GM19372 (cell line): Measurements from ENCODE around the gene UBL3.

Experiments
- ATAC-seq: cut with Tn5 transposase; IDR thresholded peaks from one replicate; pipeline ENCODE4 v1.9.1; 2021; ENCODE audit warnings: mild to moderate bottlenecking, low read depth, moderate library complexity; ENCODE audit not compliant: unreplicated experiment

UBL3 gene

GRCh38 chr13:29815336-29815735, 35.1 kb downstream of the UBL3 start:
- no peak for ATAC-seq

DNA sequence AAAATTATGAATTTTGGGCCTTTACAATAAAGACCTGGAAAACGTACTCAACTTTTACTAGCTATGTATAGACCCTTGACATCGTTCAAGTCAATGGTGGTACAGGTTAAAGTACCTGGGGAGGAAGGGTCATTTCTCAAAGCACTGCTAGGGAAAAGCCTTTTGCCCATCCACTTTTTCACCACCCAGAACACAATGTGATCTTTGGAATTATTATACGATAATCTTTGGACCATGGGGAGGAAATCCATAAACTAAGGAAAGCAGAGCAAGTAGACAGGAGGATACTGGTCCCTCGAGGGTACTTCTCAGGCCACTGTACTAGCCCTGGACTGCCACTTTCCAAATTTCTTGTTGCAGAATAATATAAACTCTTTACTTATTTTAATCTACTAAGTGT, 39.5 kb downstream of the UBL3 start:
- ATAC-seq: no peak

DNA sequence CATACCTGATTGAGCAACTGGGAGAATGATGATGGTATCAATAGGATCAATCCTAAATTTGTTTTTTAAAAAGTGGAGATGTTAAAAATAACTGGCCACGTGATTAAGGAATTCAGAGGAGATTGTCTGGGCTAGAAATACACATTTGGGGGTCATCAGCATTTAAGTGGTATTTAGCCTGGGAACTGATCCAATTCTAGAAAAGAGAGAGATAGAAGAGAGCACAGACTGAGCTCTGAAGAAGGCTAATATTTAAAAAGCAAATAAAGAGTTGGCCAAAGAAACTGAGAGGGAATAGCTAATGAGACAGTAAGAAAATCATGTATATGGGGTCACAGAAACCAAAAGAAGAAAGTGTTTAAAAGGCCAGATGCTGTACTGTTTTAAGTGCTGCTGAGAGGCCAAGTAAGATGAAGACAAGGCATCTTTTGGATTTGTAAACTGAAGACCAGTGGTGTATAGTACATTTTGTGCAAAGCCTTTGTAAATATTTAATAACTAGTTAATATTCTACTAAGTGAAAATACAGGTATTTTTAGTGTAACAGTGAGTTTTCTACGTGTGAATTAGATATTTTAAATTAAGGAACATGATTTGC, 40.2 kb downstream of the UBL3 start:
- ATAC-seq: no peak

- no peak for ATAC-seq
Measured at GRCh38 chr13:29808264-29808663, 42.2 kb downstream of the UBL3 start.

DNA sequence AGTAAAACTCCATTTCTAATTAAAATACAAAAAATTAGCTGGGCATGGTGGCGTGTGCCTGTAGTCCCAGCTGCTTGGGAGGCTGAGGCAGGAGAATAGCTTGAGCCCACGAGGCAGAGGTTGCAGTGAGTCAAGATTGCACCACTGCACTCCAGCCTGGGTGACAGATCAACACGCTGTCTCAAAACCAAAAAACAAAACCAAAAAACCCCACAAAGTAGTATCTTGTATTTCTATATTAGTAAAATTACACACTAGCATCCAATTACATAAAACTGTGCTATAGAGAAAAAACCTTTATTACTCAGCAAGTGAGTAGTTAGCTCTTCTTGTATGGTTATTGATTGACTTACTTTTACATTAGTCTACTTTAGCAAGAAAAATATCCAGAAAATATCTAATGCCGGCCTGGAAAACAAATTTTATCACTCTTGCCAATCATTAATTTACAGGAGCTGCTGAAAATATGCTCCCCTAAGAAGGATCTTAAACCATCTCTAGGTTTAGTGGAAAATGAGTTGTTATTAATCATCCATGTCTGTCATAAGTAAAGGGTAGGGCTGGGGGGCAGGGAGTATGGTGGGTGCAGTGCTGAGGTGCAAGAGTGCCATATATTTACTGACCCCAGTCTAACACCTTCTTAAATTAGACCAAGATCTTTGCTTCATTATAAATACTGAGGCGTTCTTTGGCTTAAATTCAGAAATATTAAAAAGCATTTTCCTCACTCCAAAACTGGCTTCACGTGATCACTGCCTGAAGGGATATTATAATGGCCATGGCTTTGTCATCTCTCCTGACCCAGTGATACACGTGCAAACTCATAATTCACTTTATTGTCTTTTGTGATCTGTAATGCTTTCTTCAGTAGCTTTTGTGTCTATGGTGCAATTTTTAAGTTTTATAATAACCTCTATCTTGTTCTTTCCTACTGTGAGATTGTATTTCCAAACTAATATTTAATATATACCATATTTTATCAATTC, 44.1 kb downstream of the UBL3 start:
- ATAC-seq: no peak

DNA sequence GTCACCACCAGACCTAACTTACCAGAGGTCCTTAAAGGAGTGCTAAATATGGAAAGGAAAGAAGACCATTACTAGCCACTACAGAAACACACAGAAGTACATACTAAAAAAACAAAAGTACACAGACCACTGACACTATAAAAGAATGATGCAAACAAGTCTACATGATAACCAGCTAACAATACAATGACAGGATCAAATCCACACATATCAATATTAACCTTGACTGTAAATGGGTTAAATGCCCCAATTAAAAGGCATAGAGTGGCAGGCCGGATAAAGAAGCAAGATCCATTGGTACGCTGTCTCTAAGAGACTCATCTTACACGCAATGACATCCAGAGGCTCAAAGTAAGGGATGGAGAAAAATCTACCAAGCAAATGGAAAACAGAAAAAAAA, 47.2 kb downstream of the UBL3 start:
- no peak for ATAC-seq

DNA sequence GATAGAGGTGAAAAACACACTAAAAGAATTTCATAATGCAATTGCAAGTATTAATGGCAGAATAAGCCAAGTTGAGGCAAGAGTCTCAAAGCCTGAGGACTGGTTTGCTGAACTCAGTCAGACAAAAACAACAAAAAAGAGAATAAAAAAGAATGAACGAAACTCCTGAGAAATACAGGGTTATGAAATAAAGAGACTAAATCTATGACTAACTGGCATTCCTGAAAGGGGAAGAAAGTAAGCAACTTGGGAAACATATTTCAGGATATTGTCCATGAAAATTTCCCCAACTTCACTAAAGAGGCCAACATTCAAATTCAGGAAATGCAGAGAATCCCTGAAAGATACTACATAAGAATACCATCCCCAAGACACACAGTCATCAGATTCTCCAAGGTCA, 47.8 kb downstream of the UBL3 start:
- ATAC-seq: no peak

DNA sequence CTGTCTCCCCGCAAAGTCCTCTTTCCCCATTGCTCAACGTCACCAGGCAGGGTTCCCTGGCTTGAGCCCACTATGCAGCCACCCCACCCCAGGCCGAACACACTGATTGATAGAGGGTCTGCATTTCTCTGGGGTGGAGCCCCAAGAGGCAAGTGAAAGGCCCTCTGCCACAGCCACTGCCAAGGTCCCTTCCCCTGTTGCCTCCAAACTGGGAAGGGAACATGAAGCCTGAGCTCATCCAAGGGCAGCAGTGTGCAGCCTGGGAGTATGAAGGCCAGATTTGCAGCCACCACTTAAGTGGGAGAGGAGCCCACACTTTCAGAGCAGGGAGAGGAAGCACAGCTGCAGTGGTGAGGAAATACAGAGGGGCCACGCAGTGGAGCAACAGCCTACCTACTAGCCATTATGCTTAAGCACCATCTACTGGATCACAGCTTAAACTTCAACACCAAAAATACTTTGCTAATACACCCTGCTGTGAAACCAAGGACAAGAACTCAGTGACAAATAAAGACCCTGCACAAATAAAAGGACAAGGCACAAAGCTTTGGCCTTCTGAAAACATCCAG, 48.6 kb downstream of the UBL3 start:
- ATAC-seq: no peak

DNA sequence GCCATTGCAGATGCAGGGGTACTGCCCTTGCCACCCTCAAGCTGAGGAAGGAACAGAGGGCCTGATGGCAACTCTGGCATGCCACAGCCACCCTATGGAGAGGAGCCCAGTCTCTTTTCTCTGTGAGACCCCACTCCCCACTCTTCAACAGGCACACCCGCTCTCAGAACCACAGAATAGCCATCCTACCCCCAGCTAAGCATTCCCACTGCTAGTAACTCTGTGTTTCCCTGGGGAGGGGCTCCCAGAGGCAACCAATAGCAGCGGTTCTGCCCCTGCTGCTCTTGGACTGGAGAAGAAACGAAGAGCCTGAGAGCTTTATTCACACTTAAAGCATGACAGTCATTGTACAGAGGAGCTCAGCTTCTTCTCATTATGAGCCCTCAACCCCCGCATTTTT, 49.3 kb downstream of the UBL3 start:
- no peak for ATAC-seq

GRCh38 chr13:29800687-29801086, 49.7 kb downstream of the UBL3 start:
- no peak for ATAC-seq

DNA sequence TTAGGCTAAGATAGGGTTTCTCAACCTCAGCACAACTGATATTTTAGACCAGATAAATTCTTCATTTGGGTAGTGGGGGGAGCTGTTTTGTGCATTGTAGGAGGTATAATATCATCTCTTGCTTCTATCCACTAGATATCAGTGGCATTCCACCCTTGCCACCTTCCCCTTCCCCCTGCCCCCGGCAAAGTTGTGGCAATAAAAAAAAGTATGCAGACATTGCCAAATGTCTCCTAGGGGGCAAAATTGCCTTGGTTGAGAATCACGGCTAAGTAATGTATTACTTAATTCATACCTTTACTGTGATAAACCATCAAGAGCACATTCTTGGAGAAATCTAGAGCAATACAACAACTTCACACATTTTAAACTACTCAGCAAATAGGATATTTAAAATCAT, 51.4 kb downstream of the UBL3 start:
- no peak for ATAC-seq

DNA sequence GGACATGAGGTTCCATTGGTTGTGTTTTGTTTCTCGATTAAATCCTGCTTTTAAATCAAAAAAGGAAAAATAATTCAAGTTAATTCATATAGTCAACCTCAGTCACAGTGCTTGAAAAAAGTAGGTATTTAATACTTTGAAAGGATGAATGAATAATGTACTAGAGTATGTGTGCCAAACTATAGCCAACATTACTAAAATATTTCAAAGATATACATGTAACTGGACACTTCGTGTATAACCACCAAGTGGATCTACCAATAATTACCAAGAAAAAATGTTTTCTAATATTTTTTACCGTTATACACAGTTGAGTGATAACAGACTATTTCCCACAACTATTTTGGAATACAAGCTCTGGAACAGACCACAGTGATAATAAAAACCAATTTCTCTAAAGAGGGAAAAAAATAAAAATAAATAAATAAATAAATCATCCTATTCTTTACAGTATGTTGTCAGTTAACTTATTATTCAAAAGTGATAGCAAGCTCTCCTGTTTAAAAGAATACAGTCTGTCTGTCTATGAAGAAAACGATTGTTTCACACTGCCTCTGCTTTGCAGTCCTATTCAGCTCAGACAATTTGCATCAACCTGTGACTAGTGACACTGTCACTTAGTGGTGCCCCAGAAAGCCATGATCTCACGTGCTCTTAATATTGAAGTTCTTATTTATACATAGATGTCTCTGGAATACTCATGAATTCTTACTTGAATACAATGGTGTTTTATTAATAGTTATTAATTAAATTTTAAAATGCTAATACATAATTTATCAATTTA, 58.2 kb downstream of the UBL3 start:
- no peak for ATAC-seq

DNA sequence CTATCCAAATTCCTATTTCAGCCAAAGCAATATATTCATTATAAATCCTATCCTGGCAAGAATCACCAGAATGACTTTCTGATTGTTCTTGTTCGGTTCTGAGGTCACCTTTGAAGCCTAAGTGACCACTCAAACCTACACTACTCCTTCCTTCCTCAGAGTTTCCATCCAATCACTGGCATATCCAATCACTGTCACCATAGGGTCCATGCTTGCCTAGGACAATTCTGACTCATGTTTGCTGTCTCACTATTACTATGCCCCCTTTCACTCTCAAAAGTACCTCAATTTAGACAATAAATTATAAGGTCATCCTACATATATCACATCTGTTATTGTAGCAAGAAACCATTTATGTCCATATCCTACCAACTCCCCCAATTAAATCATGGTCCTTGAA, 58.9 kb downstream of the UBL3 start:
- ATAC-seq: no peak

GRCh38 chr13:29786698-29787097, 63.7 kb downstream of the UBL3 start:
- ATAC-seq: no peak

- ATAC-seq: no peak
Measured at GRCh38 chr13:29785978-29786377, 64.4 kb downstream of the UBL3 start.

DNA sequence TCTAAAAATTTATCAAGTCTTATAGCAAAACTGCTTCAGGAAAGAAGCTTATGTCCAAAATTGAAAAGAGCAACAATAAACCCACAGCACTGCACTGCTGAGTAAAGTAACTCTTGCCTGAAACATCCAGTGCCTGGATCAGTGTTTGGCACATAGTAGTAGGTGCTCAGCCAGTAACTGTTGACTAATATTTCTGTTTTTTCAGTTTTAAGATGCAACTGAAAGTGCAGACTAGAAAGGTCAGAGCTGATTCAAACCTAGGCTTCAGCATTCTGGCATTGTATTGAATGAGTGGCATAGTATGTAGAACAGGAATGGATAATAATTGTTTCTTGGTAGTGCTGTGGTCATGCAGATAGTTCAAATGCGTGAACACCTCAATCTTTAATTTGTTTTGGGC, 67.6 kb downstream of the UBL3 start:
- no peak for ATAC-seq

- no peak for ATAC-seq
Measured at GRCh38 chr13:29774830-29775229, 75.6 kb downstream of the UBL3 start.

GRCh38 chr13:29771247-29771646, 79.2 kb downstream of the UBL3 start:
- no peak for ATAC-seq

- ATAC-seq: no peak
Measured at GRCh38 chr13:29767006-29767405, 83.4 kb downstream of the UBL3 start.

GRCh38 chr13:29763436-29764180, 86.8 kb downstream of the UBL3 start:
- ATAC-seq: no peak
